Measurements from ENCODE around the gene DCPS.

DCPS gene

GRCh38 chr11:126337126-126337473 lies 33.2 kb downstream of the DCPS start:
- H3K4me3 ChIP-seq (IDR thresholded peaks at IDR 0.05; ENCODE audit: insufficient read depth, low read depth, low read length): no peak overlapping the region
- no peaks in the 10 kb centered on the region for H3K27me3 ChIP-seq (ENCODE audit: insufficient read depth, low read depth)
- no peaks in the 10 kb centered on the region for H3K4me1 ChIP-seq (ENCODE audit: low read depth, poor library complexity, severe bottlenecking)
- no peaks in the 10 kb centered on the region for H3K36me3 ChIP-seq (ENCODE audit: insufficient read depth)
- no peak overlapping the region for H2AFZ ChIP-seq (ENCODE audit: low read depth)
- no peak for TF ChIP-seq CTCF (conservative IDR thresholded peaks at IDR 0.05; ENCODE audit: low read depth, low read length)
- H4K20me1 ChIP-seq (ENCODE audit: insufficient read depth): no peaks in the 10 kb centered on the region
- H3K4me2 ChIP-seq: no peak overlapping the region
- H3K27ac ChIP-seq: no peak overlapping the region
- no peak overlapping the region for H3K9ac ChIP-seq
- H3K79me2 ChIP-seq (ENCODE audit: insufficient read depth, low read depth): no peaks in the 10 kb centered on the region

GRCh38 chr11:126337474-126338241 lies 33.8 kb downstream of the DCPS start:
- no peak overlapping the region for H3K27ac ChIP-seq
- no peak overlapping the region for H3K9ac ChIP-seq
- H3K4me3 ChIP-seq (IDR thresholded peaks at IDR 0.05; ENCODE audit: insufficient read depth, low read depth, low read length): no peak overlapping the region
- TF ChIP-seq CTCF (conservative IDR thresholded peaks at IDR 0.05; ENCODE audit: low read depth, low read length): no peak
- no peaks in the 10 kb centered on the region for H3K27me3 ChIP-seq (ENCODE audit: insufficient read depth, low read depth)
- H3K79me2 ChIP-seq (ENCODE audit: insufficient read depth, low read depth): no peaks in the 10 kb centered on the region
- H3K36me3 ChIP-seq (ENCODE audit: insufficient read depth): no peaks in the 10 kb centered on the region
- H4K20me1 ChIP-seq (ENCODE audit: insufficient read depth): no peaks in the 10 kb centered on the region
- no peak overlapping the region for H2AFZ ChIP-seq (ENCODE audit: low read depth)
- H3K4me2 ChIP-seq: no peak overlapping the region
- no peaks in the 10 kb centered on the region for H3K4me1 ChIP-seq (ENCODE audit: low read depth, poor library complexity, severe bottlenecking)

GRCh38 chr11:126338346-126339055 lies 34.6 kb downstream of the DCPS start:
- Histone ChIP-seq H2AFZ (ENCODE audit: low read depth) (no peak overlapping the region), H3K9ac (no peak overlapping the region), H4K20me1 (ENCODE audit: insufficient read depth) (no peaks in the 10 kb centered on the region), H3K79me2 (ENCODE audit: insufficient read depth, low read depth) (no peaks in the 10 kb centered on the region), H3K27ac (no peak overlapping the region), H3K36me3 (ENCODE audit: insufficient read depth) (no peaks in the 10 kb centered on the region), H3K27me3 (ENCODE audit: insufficient read depth, low read depth) (no peaks in the 10 kb centered on the region), H3K4me2 (no peak overlapping the region), H3K4me1 (ENCODE audit: low read depth, poor library complexity, severe bottlenecking) (no peaks in the 10 kb centered on the region), H3K4me3 (IDR thresholded peaks at IDR 0.05; ENCODE audit: insufficient read depth, low read depth, low read length) (no peak overlapping the region)
- TF ChIP-seq CTCF (conservative IDR thresholded peaks at IDR 0.05; ENCODE audit: low read depth, low read length): no peak

- no peaks in the 10 kb centered on the region for H4K20me1 ChIP-seq (ENCODE audit: insufficient read depth)
- no peak overlapping the region for H3K27ac ChIP-seq
- no peaks in the 10 kb centered on the region for H3K27me3 ChIP-seq (ENCODE audit: insufficient read depth, low read depth)
- H3K4me2 ChIP-seq: no peak overlapping the region
- H3K4me1 ChIP-seq (ENCODE audit: low read depth, poor library complexity, severe bottlenecking): no peaks in the 10 kb centered on the region
- H3K4me3 ChIP-seq (IDR thresholded peaks at IDR 0.05; ENCODE audit: insufficient read depth, low read depth, low read length): no peak overlapping the region
- H3K79me2 ChIP-seq (ENCODE audit: insufficient read depth, low read depth): no peaks in the 10 kb centered on the region
- H2AFZ ChIP-seq (ENCODE audit: low read depth): no peak overlapping the region
- H3K9ac ChIP-seq: no peak overlapping the region
- TF ChIP-seq CTCF (conservative IDR thresholded peaks at IDR 0.05; ENCODE audit: low read depth, low read length): no peak
- H3K36me3 ChIP-seq (ENCODE audit: insufficient read depth): no peaks in the 10 kb centered on the region
Measured at GRCh38 chr11:126339073-126339862, 35.4 kb downstream of the DCPS start.
